Endothelial cell of umbilical vein (primary cell): Measurements from ENCODE around the gene MARK3. TPM values are rescaled to one million over a fixed set of nuclear protein-coding genes. Genes with fewer than 3 reads are reported as not detected.

Source experiments
- BruUV-seq: library from RNA; stranded (reverse); fragments of 400-500 nt; replicated peaks from 2 replicates; lab custom pipeline; 2021; lab: Mats Ljungman, UMichigan
- CTCF ChIA-PET: fragments of 300-600, 350-600 bp; sonication (Branson Sonifier 250); formaldehyde crosslinking; loops from one replicate; lab custom pipeline; 2021; ENCODE audit warnings: antibody characterized with exemption, inconsistent platforms; lab: Charles Lee
- POLR2A ChIA-PET: fragments of 300-600, 350-600 bp; sonication (Branson Sonifier 250); formaldehyde crosslinking; loops from one replicate; lab custom pipeline; 2021; ENCODE audit warnings: antibody characterized with exemption, inconsistent platforms; lab: Charles Lee
- DNase-seq: peaks from one replicate; pipeline ENCODE4 v3.0.0-alpha.2; 2011; ENCODE audit warnings: low read depth, low spot score
- FAIRE-seq: peaks from 2 replicates; lab custom pipeline; 2011; peaks lifted over from hg19 to GRCh38; lab: Jason Lieb, UNC
- H2AFZ ChIP-seq: 2 replicates; pipeline ENCODE4 v1.6.0; 2012; ENCODE audit warnings: low read depth, low read length, control low read depth, inconsistent platforms
- H3K27ac ChIP-seq: 2 replicates; pipeline ENCODE4 v1.5.1; 2011; ENCODE audit warnings: low read depth, mild to moderate bottlenecking, control low read depth, low read length, moderate library complexity; ENCODE audit not compliant: insufficient read depth
- H3K27me3 ChIP-seq, 2 experiments: 2 replicates each; pipeline versions ENCODE4 v1.6.0 to v1.6.1; 2011; ENCODE audit warnings: low read length in 2 of 2, mixed read lengths in 1 of 2; ENCODE audit not compliant: control insufficient read depth in 2 of 2, insufficient read depth in 2 of 2
- H3K36me3 ChIP-seq, 2 experiments: 2 replicates in 1 of 2; 3 replicates in 1 of 2; pipeline ENCODE4 v1.5.1; 2011; ENCODE audit warnings: low read length in 2 of 2, mild to moderate bottlenecking in 1 of 2, moderate library complexity in 1 of 2; ENCODE audit not compliant: control insufficient read depth in 2 of 2, insufficient read depth in 2 of 2; ENCODE audit errors: extremely low read depth in 1 of 2
- H3K4me1 ChIP-seq: 3 replicates; pipeline ENCODE4 v1.5.1; 2011; ENCODE audit warnings: mild to moderate bottlenecking, low read length; ENCODE audit not compliant: control insufficient read depth, insufficient read depth; ENCODE audit errors: extremely low read depth
- H3K4me2 ChIP-seq: 2 replicates; pipeline ENCODE4 v1.6.1; 2011; ENCODE audit warnings: low read length, control low read depth, mixed read lengths; ENCODE audit not compliant: insufficient read depth
- H3K4me3 ChIP-seq, 3 experiments: fragments of 200-600 bp in 1 of 3; sonication (generic), shearing (Covaris generic) in 1 of 3; replicated peaks in 1 of 3; 2 replicates each; pipeline ENCODE4 v1.5.1; 2011 to 2016; ENCODE audit warnings: control low read depth in 3 of 3, low read length in 3 of 3, mild to moderate bottlenecking in 2 of 3, inconsistent platforms in 1 of 3, low read depth in 1 of 3, moderate library complexity in 1 of 3; ENCODE audit not compliant: insufficient read depth in 1 of 3
- H3K79me2 ChIP-seq: 2 replicates; pipeline ENCODE4 v1.6.0; 2012; ENCODE audit warnings: low read length, inconsistent platforms; ENCODE audit not compliant: control insufficient read depth, insufficient read depth
- H3K9ac ChIP-seq: replicated peaks from 2 replicates; pipeline ENCODE3; 2011; ENCODE audit warnings: low read length, control low read depth; ENCODE audit not compliant: insufficient read depth; ENCODE audit errors: extremely low read depth
- H3K9me1 ChIP-seq: replicated peaks from 3 replicates; pipeline ENCODE4 v1.6.0; 2011; ENCODE audit warnings: mild to moderate bottlenecking, low read length; ENCODE audit not compliant: control insufficient read depth, insufficient read depth; ENCODE audit errors: extremely low read depth
- H3K9me3 ChIP-seq: replicated peaks from 2 replicates; pipeline ENCODE4 v1.5.1; 2012; ENCODE audit warnings: low read length, inconsistent platforms; ENCODE audit not compliant: control insufficient read depth, insufficient read depth
- H4K20me1 ChIP-seq: replicated peaks from 2 replicates; pipeline ENCODE3; 2011; ENCODE audit warnings: mild to moderate bottlenecking, low read length; ENCODE audit not compliant: control insufficient read depth, insufficient read depth; ENCODE audit errors: extremely low read depth
- CTCF ChIP-seq, 2 donors: IDR thresholded peaks; 1 replicate in 1 of 2; 2 replicates in 1 of 2; pipeline ENCODE4 v1.5.1; 2011; ENCODE audit warnings: low read length in 2 of 2, mild to moderate bottlenecking in 2 of 2, moderate library complexity in 2 of 2, control low read depth in 1 of 2, inconsistent platforms in 1 of 2, low read depth in 1 of 2; ENCODE audit not compliant: insufficient read depth in 1 of 2; ENCODE audit errors: extremely low read depth in 1 of 2
- EZH2 ChIP-seq: IDR thresholded peaks from 2 replicates; pipeline ENCODE4 v1.6.1; 2012; ENCODE audit warnings: borderline replicate concordance, low read depth, mild to moderate bottlenecking, moderate library complexity, low read length, inconsistent platforms; ENCODE audit not compliant: severe bottlenecking
- FOS ChIP-seq: IDR thresholded peaks from 2 replicates; pipeline ENCODE4 v1.6.1; 2011; ENCODE audit warnings: mild to moderate bottlenecking, low read length, moderate library complexity, borderline replicate concordance; ENCODE audit not compliant: insufficient read depth
- GATA2 ChIP-seq: IDR thresholded peaks from 2 replicates; pipeline ENCODE4 v1.7.0; 2011; ENCODE audit warnings: low read depth, mild to moderate bottlenecking, moderate library complexity, mixed read lengths, low read length; ENCODE audit not compliant: insufficient read length, insufficient read depth
- JUN ChIP-seq: IDR thresholded peaks from 2 replicates; pipeline ENCODE4 v1.6.1; 2011; ENCODE audit warnings: borderline replicate concordance, low read depth; ENCODE audit not compliant: insufficient read length, insufficient read depth
- MAX ChIP-seq: IDR thresholded peaks from 2 replicates; pipeline ENCODE4 v1.6.1; 2011; ENCODE audit not compliant: insufficient read depth, insufficient read length
- MYC ChIP-seq: IDR thresholded peaks from one replicate; pipeline ENCODE4 v1.6.1; 2011; ENCODE audit warnings: mild to moderate bottlenecking, low read depth, low read length
- POLR2A ChIP-seq: IDR thresholded peaks from 2 replicates; pipeline ENCODE4 v1.6.1; 2012; ENCODE audit warnings: low read depth, mild to moderate bottlenecking, control low read depth, low read length
- POLR2AphosphoS5 ChIP-seq: IDR thresholded peaks from 2 replicates; pipeline ENCODE4 v1.6.1; 2012; ENCODE audit warnings: low read depth, mild to moderate bottlenecking, control low read depth, low read length, moderate library complexity; ENCODE audit not compliant: insufficient read depth
- dilution Hi-C: fragments of 300-500 bp; cut with MboI; formaldehyde crosslinking; loops from one replicate; pipeline ENCODE4 v1.15.0; 2019; ENCODE audit warnings: low sequenced_read_pairs; ENCODE audit not compliant: extremely low pct_ligation_motif_present
- intact Hi-C: fragments of 100-400 bp; cut with micrococcal nuclease; formaldehyde crosslinking; loops from one replicate; pipeline ENCODE4 v1.10.0; 2022
- polyA plus RNA-seq, 4 experiments: library from polyadenylated mRNA; depleted of rRNA in 3 of 4; stranded (reverse) in 3 of 4; unstranded in 1 of 4; fragments of >200 nt; gene quantifications; 2 replicates each; pipeline versions ENCODE4 v1.2.1 to v1.2.3, GENCODE V29; 2011 to 2012; ENCODE audit warnings: missing spikeins in 1 of 4
- total RNA-seq: library from RNA; stranded (reverse); gene quantifications from 2 replicates; pipeline ENCODE4 v1.2.3, GENCODE V29; 2021

The MARK3 gene
- total and polyA plus RNA-seq, 2 donors (not counting 3 experiments of a cell fraction or from before 2014, with no cell fraction given): 46.6 to 96.1 TPM

- no peaks in the 10 kb centered on the region for H4K20me1 ChIP-seq
- no peak overlapping the region for H3K9ac ChIP-seq
- H3K9me3 ChIP-seq: no peaks in the 10 kb centered on the region
- BruUV-seq: no TSS peak
- H3K4me3 ChIP-seq: no peak overlapping the region
- no peaks in the 10 kb centered on the region for H3K27me3 ChIP-seq
- dilution Hi-C loops: no loop called here
- H3K9me1 ChIP-seq: no peaks in the 10 kb centered on the region
- TF ChIP-seq EZH2 (no peak), POLR2AphosphoS5 (no peak), GATA2 (no peak), MAX (no peak), MYC (no peak), FOS (no peak), CTCF (IDR thresholded peaks at IDR 0.05; ENCODE audit: extremely low read depth in 1 of 2, insufficient read depth in 1 of 2, low read depth in 1 of 2, low read length in 2 of 2) (no peak), JUN (no peak), POLR2A (no peak)
- CTCF ChIA-PET: interaction anchor here (1.0 kb wide), 1 partner anchor 9 kb away, joined by 3 read pairs; no protein-coding TSS in a partner anchor
- POLR2A ChIA-PET: no interaction called here
- intact Hi-C loops: no loop called here
- H3K79me2 ChIP-seq: no peaks in the 10 kb centered on the region
- no peaks in the 10 kb centered on the region for H3K4me1 ChIP-seq
- H2AFZ ChIP-seq: no peak overlapping the region
- no peak overlapping the region for H3K27ac ChIP-seq
- no peak for DNase-seq
- FAIRE-seq: no peak
- peaks cover 21 to 23% of the 10 kb centered on the region in 2 experiments for H3K36me3 ChIP-seq
- H3K4me2 ChIP-seq: no peak overlapping the region
These were observed 106.5 kb downstream of the MARK3 start for GRCh38 chr14:103491691-103492090.
